GM10248 (cell line): ENCODE results near the gene LRRC3.

Experiments
- CTCF ChIA-PET: fragments of 300-600 bp; sonication (Branson Sonifier 250); formaldehyde crosslinking; extraction: SDS; loops from one replicate; lab custom pipeline; 2021; ENCODE audit warnings: antibody characterized with exemption; lab: Yijun Ruan, JAX
- POLR2A ChIA-PET: fragments of 350-650 bp; sonication (Branson Sonifier 250); formaldehyde crosslinking; extraction: SDS; loops from one replicate; lab custom pipeline; 2020; ENCODE audit warnings: antibody characterized with exemption; lab: Yijun Ruan, JAX
- DNase-seq: peaks from one replicate; pipeline ENCODE4 v3.0.0; 2012; ENCODE audit errors: extremely low spot score
- CTCF ChIP-seq: IDR thresholded peaks from 2 replicates; pipeline ENCODE4 v1.5.1; 2012; ENCODE audit warnings: mild to moderate bottlenecking, low read depth; ENCODE audit errors: extremely low read depth, missing control alignments, control extremely low read depth

Gene LRRC3

GRCh38 chr21:44456915-44457736 lies 1.8 kb downstream of the LRRC3 start:
- DNase-seq: no peak
- ChIA-PET CTCF (interaction anchor here (1.0 to 2.0 kb wide), 2 partner anchors 23 to 66 kb away, joined by 3 to 6 read pairs; no protein-coding TSS in a partner anchor), POLR2A (no interaction called here)
- no peak for TF ChIP-seq CTCF

- POLR2A ChIA-PET: no interaction called here
- no peak for TF ChIP-seq CTCF
- DNase-seq: no peak
- CTCF ChIA-PET: no interaction called here
These were observed 3.8 kb downstream of the LRRC3 start for GRCh38 chr21:44458971-44459711.

GRCh38 chr21:44459712-44460440 lies 4.6 kb downstream of the LRRC3 start:
- no peak for TF ChIP-seq CTCF
- no peak for DNase-seq
- ChIA-PET CTCF (no interaction called here), POLR2A (no interaction called here)

DNA sequence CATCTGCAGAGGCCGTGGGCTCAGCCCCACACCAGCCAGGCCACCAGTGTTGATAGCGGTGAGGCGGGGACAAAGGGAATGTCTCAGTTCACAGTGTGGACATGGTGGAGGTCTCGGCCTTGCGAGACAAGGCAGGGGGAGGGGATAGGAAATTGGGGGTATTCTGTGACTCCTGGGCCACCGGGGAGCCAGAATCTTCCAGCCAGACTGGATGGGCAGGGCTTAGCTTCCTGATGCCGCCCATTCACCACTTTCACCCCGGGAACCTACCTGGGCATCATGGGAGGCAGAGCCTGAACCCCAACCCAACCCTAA lies 5.1 kb downstream of the LRRC3 start:
- ChIA-PET CTCF (no interaction called here), POLR2A (no interaction called here)
- TF ChIP-seq CTCF: no peak
- DNase-seq: no peak

- POLR2A ChIA-PET: no interaction called here
- no peak for TF ChIP-seq CTCF
- DNase-seq: no peak
- CTCF ChIA-PET: no interaction called here
These were observed 5.7 kb downstream of the LRRC3 start for GRCh38 chr21:44461005-44461404.

- ChIA-PET POLR2A (no interaction called here), CTCF (no interaction called here)
- TF ChIP-seq CTCF: no peak
- no peak for DNase-seq
These were observed 6.2 kb downstream of the LRRC3 start for GRCh38 chr21:44461464-44462001.
